Endothelial cell of umbilical vein (primary cell): ENCODE results near the gene LTF.

Source experiments
- CTCF ChIP-seq, 2 donors: IDR thresholded peaks; 1 replicate in 1 of 2; 2 replicates in 1 of 2; pipeline ENCODE4 v1.5.1; 2011; ENCODE audit warnings: low read length in 2 of 2, mild to moderate bottlenecking in 2 of 2, moderate library complexity in 2 of 2, control low read depth in 1 of 2, inconsistent platforms in 1 of 2, low read depth in 1 of 2; ENCODE audit not compliant: insufficient read depth in 1 of 2; ENCODE audit errors: extremely low read depth in 1 of 2
- EZH2 ChIP-seq: IDR thresholded peaks from 2 replicates; pipeline ENCODE4 v1.6.1; 2012; ENCODE audit warnings: borderline replicate concordance, low read depth, mild to moderate bottlenecking, moderate library complexity, low read length, inconsistent platforms; ENCODE audit not compliant: severe bottlenecking
- FOS ChIP-seq: IDR thresholded peaks from 2 replicates; pipeline ENCODE4 v1.6.1; 2011; ENCODE audit warnings: mild to moderate bottlenecking, low read length, moderate library complexity, borderline replicate concordance; ENCODE audit not compliant: insufficient read depth
- GATA2 ChIP-seq: IDR thresholded peaks from 2 replicates; pipeline ENCODE4 v1.7.0; 2011; ENCODE audit warnings: low read depth, mild to moderate bottlenecking, moderate library complexity, mixed read lengths, low read length; ENCODE audit not compliant: insufficient read length, insufficient read depth
- JUN ChIP-seq: IDR thresholded peaks from 2 replicates; pipeline ENCODE4 v1.6.1; 2011; ENCODE audit warnings: borderline replicate concordance, low read depth; ENCODE audit not compliant: insufficient read length, insufficient read depth
- MAX ChIP-seq: IDR thresholded peaks from 2 replicates; pipeline ENCODE4 v1.6.1; 2011; ENCODE audit not compliant: insufficient read depth, insufficient read length
- MYC ChIP-seq: IDR thresholded peaks from one replicate; pipeline ENCODE4 v1.6.1; 2011; ENCODE audit warnings: mild to moderate bottlenecking, low read depth, low read length
- POLR2A ChIP-seq: IDR thresholded peaks from 2 replicates; pipeline ENCODE4 v1.6.1; 2012; ENCODE audit warnings: low read depth, mild to moderate bottlenecking, control low read depth, low read length
- POLR2AphosphoS5 ChIP-seq: IDR thresholded peaks from 2 replicates; pipeline ENCODE4 v1.6.1; 2012; ENCODE audit warnings: low read depth, mild to moderate bottlenecking, control low read depth, low read length, moderate library complexity; ENCODE audit not compliant: insufficient read depth

GRCh38 chr3:46501702-46502101 lies 37.0 kb upstream of the LTF start:
- TF ChIP-seq CTCF (IDR thresholded peaks at IDR 0.05; ENCODE audit: extremely low read depth in 1 of 2, insufficient read depth in 1 of 2, low read depth in 1 of 2, low read length in 2 of 2) (no peak), POLR2AphosphoS5 (no peak), EZH2 (no peak), MAX (no peak), JUN (no peak), MYC (no peak), POLR2A (no peak), FOS (no peak), GATA2 (no peak)
